ENCODE results near the gene TFF3.
A peak's percentile ranks its signal among the peaks of the same experiment; 100 is the strongest.

The TFF3 gene

GRCh38 chr21:42346866-42347600 is 31.8 kb upstream of the TFF3 start:
- DNase-seq = no peak

DNA sequence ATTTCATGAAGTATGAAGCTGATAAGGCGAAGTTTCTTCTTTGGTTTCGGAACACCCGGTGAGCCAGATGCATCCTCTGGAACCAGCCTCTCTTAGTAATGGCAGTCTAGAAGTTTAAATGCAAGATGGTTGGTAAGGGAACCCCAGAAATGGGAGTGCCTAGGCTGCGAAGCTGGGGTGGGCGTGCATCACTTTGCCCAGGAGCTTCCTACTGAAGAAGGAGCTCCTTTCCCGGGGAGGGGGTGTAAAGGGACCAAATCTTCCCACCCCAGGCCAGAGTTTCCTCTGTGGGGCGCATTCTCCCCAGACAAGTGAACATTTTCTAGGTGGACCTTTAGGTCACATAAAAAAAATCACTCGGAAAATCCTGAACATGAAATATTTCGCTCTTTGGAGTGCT is 31.2 kb upstream of the TFF3 start:
- DNase-seq = no peak

DNA sequence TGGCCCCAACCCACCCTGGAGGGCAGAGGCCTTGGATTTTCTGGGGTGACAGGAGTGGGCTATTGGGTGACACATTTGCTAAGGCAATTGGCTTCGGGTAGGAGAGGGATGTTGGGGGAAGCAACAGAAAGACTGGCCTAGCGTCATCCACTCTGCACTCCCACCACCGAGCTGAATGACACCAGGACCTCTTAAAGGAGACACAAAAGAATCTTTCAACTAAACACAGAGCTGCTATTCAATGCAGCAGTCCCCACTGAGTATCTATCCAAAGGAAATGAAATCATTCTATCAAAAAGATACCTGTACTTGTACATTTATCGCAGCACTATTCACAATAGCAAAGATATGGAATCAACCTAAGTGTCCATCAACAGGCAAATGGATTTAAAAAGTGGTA is 29.4 kb upstream of the TFF3 start:
- no peak for DNase-seq

- no peak for DNase-seq
Observed at GRCh38 chr21:42343963-42344510, 28.8 kb upstream of the TFF3 start.

GRCh38 chr21:42343556-42343955 is 28.3 kb upstream of the TFF3 start:
- no peak for DNase-seq

GRCh38 chr21:42343101-42343500 is 27.9 kb upstream of the TFF3 start:
- no peak for DNase-seq

DNA sequence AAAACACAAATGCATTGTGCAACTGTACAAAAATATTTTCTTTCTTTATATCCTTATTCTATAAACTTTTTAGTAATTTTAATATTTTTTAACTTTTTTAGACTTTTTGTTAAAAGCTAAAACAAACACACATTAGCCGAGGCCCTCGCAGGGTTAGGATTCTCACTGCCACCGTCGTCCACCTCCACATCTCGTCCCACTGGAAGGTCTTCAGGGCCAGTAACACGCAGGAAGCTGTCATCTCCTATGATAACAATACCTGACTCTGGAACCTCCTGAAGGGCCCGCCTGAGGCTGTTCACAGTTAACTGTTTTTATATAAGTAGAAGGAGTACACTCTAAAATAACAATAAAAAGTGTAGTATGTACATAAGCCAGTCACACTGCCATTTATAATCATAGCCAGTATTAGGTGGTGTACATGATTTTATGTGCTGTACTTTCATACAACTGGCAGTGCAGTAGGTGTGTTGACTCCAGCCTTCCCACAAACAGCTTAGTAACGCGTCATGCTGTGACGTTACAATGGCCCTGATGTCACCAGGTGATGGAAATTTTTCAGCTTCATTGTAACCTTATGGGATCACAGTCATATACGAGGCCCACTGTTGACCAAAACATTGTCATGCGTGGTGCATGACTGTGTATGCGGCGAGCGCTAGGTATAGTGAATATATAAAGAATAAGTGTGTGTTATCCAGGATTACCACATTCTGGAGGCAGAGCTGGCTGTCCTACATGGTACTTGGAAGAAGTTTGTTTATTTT is 26.8 kb upstream of the TFF3 start:
- DNase-seq = no peak

- DNase-seq = no peak
Observed at GRCh38 chr21:42340187-42341050, 25.2 kb upstream of the TFF3 start.

DNA sequence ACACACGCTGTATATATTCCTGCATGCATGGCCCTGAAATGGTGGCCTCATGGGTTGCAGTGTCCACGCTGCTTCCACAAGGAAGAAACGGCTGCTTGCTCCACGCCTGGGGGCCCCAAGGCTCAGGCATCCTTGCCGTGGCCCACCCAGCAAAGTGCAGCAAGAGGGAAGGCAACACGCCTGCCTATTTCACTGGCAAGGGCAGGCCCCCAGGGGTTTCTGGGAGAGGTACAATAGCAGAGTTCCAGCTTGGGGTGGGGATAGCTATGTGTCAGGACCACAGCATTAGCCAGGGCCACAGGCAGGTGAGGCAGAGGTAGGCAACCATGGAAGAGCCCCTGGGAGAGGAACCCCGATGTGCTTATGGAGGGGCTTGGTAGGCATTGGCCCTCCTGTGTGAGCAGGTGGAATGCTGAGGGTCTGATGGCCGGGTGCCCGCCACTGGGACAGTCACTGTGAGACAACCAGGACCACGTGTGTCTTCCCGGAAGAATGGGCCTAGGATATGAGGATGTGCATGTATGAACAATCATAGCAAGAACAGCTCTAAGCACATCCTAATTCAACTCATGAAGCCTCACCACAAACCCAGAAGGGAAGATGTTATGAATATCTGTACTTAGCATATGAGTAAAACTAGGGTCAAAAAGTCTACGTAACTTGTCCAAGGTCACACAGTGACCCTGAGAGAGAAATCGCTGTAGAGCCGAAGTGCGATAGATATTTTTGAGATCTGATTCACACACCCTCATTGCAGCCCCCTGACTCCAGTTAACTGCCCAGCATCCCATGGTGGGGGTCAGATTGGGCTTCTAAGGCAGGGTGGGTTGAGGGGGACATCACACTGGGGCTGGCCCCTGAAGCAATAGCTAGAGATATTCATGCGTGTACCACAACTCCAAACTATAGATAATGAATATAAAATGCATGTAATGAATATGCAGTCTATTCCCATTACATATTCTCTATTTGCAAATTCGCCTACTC is 23.8 kb upstream of the TFF3 start:
- DNase-seq = no peak

DNA sequence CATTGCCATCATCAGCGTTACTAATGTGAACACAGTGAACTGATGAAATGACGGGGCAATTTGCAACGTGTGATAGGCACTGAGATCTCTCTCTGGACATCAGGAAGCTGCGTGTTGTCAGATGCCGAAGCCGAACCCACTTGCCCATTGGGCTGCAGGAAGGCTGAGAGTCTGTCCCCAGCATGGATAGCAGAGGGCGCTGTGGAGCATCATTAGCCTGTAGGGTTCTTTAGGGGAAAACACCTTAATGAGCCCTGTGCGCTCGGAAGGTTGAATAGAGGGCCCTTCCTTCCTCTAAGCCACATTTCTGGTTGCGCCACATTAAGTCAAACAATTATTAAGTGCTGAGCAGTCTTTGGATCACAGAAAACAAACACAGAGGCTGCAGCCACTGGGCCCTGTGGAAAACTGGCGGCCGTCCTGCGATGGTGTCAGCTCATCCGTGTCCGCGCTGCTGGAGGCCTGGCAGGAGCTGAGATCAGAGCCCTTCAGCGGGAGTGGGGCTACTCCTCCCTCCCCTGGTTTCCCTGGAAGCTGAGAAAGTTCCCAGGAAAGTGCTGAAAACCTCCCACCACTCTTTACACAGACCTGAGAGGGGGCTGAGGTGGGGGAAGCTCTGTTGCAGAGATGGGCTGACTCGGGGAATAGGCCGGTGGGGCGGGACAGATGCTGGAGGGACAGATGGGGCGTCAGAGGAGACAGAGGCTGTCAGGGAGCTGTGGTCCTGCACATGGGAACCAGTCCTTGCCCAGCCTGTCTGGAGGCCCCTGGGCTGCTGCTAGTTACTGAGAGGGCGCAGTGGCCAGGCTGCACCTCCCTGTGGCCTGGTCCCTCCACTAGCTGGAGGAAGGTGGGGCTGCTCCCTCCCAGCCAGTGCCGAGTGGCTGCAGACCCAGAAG is 22.9 kb upstream of the TFF3 start:
- peak; percentile 74 for DNase-seq

DNA sequence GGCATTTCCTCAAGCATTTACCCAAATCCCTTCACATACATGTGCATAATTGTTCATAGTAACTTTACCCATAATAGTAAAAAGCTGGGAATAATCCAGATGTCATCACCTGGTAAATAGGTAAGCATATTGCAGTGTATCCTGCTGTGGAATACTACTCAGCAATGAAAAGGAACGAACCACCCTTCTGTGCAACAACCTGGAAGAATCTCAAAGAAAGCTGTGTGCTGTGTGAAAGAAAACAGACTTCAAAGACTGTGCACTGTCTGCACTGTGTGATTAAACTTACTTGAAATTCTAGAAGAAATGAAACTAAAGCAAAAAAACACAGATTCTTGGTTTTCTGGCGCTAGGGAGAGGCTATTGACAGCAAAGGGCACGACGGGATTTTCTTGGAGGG is 22.1 kb upstream of the TFF3 start:
- no peak for DNase-seq

DNA sequence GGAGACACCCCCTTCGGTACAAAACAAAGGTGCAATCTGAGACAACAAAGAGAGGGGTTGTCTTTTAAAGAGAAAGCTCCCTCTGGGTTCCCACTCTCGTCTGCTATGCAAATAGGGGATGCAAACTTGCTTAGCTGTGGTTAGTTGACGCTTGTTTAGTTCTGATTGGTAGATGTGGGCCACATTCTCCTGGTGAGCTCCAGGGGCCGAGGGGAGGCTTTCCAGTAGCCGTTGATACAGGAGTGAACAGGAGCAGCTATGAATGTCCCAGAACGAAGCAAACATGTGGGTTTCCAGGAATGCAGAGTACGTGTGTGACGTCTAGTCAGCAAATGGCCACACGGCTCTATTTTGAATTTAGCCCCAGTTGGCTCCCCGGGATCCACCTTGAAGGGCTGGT is 20.8 kb upstream of the TFF3 start:
- DNase-seq = no peak

DNA sequence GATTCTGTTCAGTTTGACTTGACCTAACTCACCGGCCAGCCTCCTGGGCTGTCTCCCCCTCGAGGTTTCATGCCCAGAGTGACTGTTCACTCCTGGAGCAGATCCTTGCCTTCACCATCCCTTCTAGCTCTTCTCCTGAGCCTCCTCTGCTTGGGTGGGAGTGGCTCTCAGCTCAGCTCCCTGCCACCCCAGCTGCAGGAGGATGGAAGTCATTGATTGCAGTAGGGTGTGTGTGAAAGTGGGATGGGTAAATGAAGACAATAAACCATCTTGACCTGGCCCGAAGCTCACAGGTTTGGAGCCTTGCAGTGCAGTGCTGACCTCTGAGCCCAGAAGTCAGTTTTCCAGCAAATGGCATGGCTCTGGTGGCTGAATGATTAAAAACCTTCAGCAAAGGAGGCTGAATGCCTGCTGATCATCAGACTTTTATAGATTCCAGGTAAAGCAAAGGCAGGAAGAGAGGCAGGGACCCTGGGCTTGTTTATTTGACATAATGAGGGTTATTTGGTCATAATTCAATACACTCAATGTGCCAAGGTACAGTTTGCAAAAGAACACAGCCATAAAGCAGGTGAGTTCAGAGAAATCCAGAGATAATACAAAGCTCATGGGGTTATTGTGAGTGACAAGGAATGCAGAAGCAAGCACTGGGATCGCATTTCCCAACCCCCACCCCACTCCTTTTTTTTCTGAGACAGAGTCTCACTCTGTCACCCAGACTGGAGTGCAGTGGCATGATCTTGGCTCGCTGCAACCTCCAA is 17.5 kb upstream of the TFF3 start:
- no peak for DNase-seq

GRCh38 chr21:42331660-42332059 is 16.5 kb upstream of the TFF3 start:
- no peak for DNase-seq

- DNase-seq = no peak
Observed at GRCh38 chr21:42330380-42331371, 15.5 kb upstream of the TFF3 start.

DNA sequence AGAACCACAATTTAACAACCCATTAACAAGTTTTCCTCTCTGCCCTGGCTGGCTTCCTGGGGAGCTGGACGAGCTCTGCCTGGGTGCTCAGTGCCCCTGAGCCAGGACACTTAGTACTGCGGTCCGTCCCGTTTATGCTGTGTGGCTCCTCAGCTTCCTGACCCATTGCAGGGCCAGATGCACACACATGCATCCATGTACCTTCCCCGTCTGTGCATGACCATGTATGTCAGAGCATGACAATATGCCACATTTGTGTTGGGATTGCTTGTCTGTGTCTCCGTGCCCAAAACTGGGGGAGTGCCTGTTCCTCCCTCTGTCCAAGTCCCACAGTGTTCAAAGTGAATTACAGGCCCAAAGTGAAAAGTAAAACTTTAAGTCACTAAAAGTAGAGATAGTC is 9.7 kb upstream of the TFF3 start:
- no peak for DNase-seq

DNA sequence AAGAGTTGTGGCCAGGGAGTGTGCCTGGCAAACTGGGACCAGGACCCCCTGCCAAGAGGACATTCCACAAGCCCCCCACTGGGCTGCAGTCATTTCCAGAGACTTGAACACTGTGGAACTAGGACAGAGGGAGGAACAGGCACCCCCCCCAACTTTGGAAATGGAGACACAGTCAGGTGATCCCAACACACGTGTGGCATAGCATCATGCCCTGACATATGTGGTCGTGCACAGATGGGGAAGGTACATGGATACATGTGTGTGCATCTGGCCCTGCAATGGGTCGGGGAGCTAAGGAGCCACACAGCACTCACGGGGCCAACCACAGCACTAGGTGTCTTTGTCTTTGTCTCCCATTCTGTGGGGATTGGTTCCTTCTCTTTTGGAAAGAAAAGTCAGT is 6.6 kb upstream of the TFF3 start:
- DNase-seq = no peak

DNA sequence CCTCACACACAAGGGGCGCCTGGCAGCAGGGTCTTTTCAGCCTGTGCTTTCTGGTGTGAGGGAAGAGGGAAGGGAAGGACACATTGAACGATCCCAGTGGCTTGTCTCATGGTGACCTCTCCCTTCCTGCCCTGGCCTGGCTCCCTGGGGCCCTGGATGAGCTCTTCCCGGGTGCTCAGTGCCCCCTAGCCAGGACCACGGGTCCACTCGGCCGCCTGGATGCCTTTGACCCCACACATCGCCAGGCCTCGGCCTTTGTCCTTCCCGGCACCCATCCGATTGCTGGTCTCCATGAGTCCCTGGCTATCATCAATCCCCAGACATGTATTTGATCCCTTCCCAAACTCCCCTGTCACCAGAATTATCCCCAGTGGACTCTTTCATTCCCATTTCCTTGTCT is 6.0 kb upstream of the TFF3 start:
- no peak for DNase-seq

DNA sequence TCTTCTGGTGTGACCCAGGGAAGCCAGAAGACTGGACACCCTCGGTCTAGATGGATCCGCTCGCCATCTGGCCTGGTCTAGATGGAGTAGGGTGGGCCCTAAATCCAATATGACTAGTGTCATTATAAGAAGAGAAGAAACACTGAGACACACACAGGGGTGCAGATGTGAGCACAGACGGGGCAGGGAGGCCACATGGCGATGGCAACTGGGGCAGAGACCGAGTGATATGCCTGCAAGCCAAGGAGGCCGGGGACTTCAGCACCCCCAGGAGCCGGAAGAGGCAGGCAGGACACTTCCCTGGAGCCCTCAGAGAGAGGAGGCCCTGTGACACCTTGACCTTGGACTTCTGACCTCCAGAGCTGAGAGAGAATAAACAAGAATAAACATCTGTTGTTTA is 5.6 kb upstream of the TFF3 start:
- DNase-seq = no peak

Measured in hematopoietic multipotent progenitor cell treated with erythropoietin and hydrocortisone succinate and interleukin-3 and kit ligand, for 8 days (in vitro differentiated cells).